GM21390 (cell line): ENCODE measurements around the gene CRELD1.

Experiments
- ATAC-seq: cut with Tn5 transposase; IDR thresholded peaks from one replicate; pipeline ENCODE4 v1.9.1; 2021; ENCODE audit not compliant: unreplicated experiment

The CRELD1 gene

GRCh38 chr3:9951962-9952805 lies 18.6 kb downstream of the CRELD1 start, which contains the start of gene PRRT3:
Gene PRRT3 (minus strand): TSS chr3:9952408. CDS start chr3:9950115, 2,293 bp downstream.
- ATAC-seq: peak; percentile 67

- ATAC-seq: no peak
These were observed 21.5 kb downstream of the CRELD1 start for GRCh38 chr3:9955067-9955502.

GRCh38 chr3:9955611-9956352 lies 22.1 kb downstream of the CRELD1 start:
- no peak for ATAC-seq

GRCh38 chr3:9957214-9957613 lies 23.6 kb downstream of the CRELD1 start:
- no peak for ATAC-seq

- ATAC-seq: no peak
These were observed 31.7 kb downstream of the CRELD1 start for GRCh38 chr3:9965200-9965875.

- no peak for ATAC-seq
These were observed 33.2 kb downstream of the CRELD1 start for GRCh38 chr3:9966841-9967240.

GRCh38 chr3:9969632-9970019 lies 36.0 kb downstream of the CRELD1 start:
- ATAC-seq: no peak

GRCh38 chr3:9970020-9970652 lies 36.5 kb downstream of the CRELD1 start:
- no peak for ATAC-seq

GRCh38 chr3:9976721-9977709 lies 43.4 kb downstream of the CRELD1 start:
- no peak for ATAC-seq

GRCh38 chr3:9978710-9979305 lies 45.2 kb downstream of the CRELD1 start:
- no peak for ATAC-seq

- no peak for ATAC-seq
These were observed 46.6 kb downstream of the CRELD1 start for GRCh38 chr3:9980251-9980650.

- ATAC-seq: peak; percentile 14
These were observed 52.6 kb downstream of the CRELD1 start for GRCh38 chr3:9986230-9986725.

- no peak for ATAC-seq
These were observed 60.6 kb downstream of the CRELD1 start for GRCh38 chr3:9994086-9994844.
